A549 (cell line): ENCODE results near the gene PRKCSH. TPM values are rescaled to one million over a fixed set of nuclear protein-coding genes. Genes with fewer than 3 reads are reported as not detected.

Experiments
- ATAC-seq, 2 experiments: fragments of 200-7000 bp in 1 of 2; fragments of >200 bp in 1 of 2; cut with Nextera tagmentation in 1 of 2; cut with Tn5 transposase in 1 of 2; 3 replicates each; pipeline versions ENCODE4 v1.8.0 to v1.9.1; 2018 to 2020; ENCODE audit warnings: mild to moderate bottlenecking in 1 of 2, moderate library complexity in 1 of 2
- CTCF ChIA-PET: fragments of 300-600 bp; sonication (Branson Sonifier 250); formaldehyde crosslinking; extraction: SDS; loops from one replicate; lab custom pipeline; 2021; ENCODE audit warnings: antibody characterized with exemption, inconsistent platforms; lab: Yijun Ruan, JAX
- POLR2A ChIA-PET: fragments of 350-600 bp; formaldehyde crosslinking; extraction: SDS; loops from one replicate; lab custom pipeline; 2021; ENCODE audit warnings: antibody characterized with exemption, inconsistent platforms; lab: Yijun Ruan, JAX
- DNase-seq, 2 experiments: peaks; one replicate each; pipeline versions ENCODE4 v3.0.0 to v3.0.0-alpha.2; 2011 to 2016; ENCODE audit warnings: low read depth in 1 of 2, low spot score in 1 of 2
- FAIRE-seq: peaks from 2 replicates; lab custom pipeline; 2011; peaks lifted over from hg19 to GRCh38; lab: Jason Lieb, UNC
- H3K27ac ChIP-seq, 2 experiments: fragments of >200 bp; sonication (Bioruptor Twin); formaldehyde crosslinking; 3 replicates each; pipeline ENCODE4 v1.5.1; 2016 to 2017
- H3K4me1 ChIP-seq: fragments of >200 bp; sonication (Bioruptor Twin); formaldehyde crosslinking; 3 replicates; pipeline ENCODE4 v1.6.1; 2016
- H3K4me2 ChIP-seq: fragments of >200 bp; sonication (Bioruptor Twin); formaldehyde crosslinking; 3 replicates; pipeline ENCODE4 v1.6.1; 2016
- H3K4me3 ChIP-seq: fragments of >200 bp; sonication (Bioruptor Twin); formaldehyde crosslinking; 3 replicates; pipeline ENCODE4 v1.5.1; 2016
- H3K9me3 ChIP-seq: fragments of >200 bp; sonication (Bioruptor Twin); formaldehyde crosslinking; 3 replicates; pipeline ENCODE4 v1.6.1; 2016
- ATOH8 ChIP-seq: fragments of 250-450 bp; sonication (Bioruptor Pico); IDR thresholded peaks from 2 replicates; pipeline ENCODE4 v1.5.0; 2020; ENCODE audit warnings: low read depth, mild to moderate bottlenecking, moderate library complexity
- CBX2 ChIP-seq: fragments of 200-600 bp; sonication (generic); IDR thresholded peaks from 2 replicates; pipeline ENCODE4 v1.6.1; 2016; ENCODE audit warnings: low read depth, mild to moderate bottlenecking, borderline replicate concordance
- CBX8 ChIP-seq: fragments of 200-600 bp; sonication (generic); IDR thresholded peaks from 2 replicates; pipeline ENCODE4 v1.6.1; 2016
- CEBPB ChIP-seq, 2 experiments: fragments of >200 bp in 1 of 2; sonication (Bioruptor Twin) in 1 of 2; formaldehyde crosslinking in 1 of 2; IDR thresholded peaks; 2 replicates each; pipeline ENCODE4 v1.6.1; 2012 to 2016
- CHD4 ChIP-seq: fragments of 200-600 bp; sonication (generic); IDR thresholded peaks from 2 replicates; pipeline ENCODE4 v1.6.1; 2016; ENCODE audit warnings: antibody characterized with exemption, mild to moderate bottlenecking, borderline replicate concordance
- E2F6 ChIP-seq: IDR thresholded peaks from 2 replicates; pipeline ENCODE4 v1.6.1; 2012; ENCODE audit warnings: low read depth, borderline replicate concordance
- ELK1 ChIP-seq: fragments of 150-350 bp; IDR thresholded peaks from 2 replicates; pipeline ENCODE4 v1.6.1; 2014; ENCODE audit warnings: low read depth, mild to moderate bottlenecking, low read length
- ESRRA ChIP-seq: fragments of 150-350 bp; IDR thresholded peaks from 2 replicates; pipeline ENCODE4 v1.6.1; 2014; ENCODE audit warnings: mild to moderate bottlenecking, low read length, borderline replicate concordance
- FOSL2 ChIP-seq, 2 experiments: fragments of 450-650 bp in 1 of 2; fragments of >200 bp in 1 of 2; sonication (Bioruptor Twin) in 1 of 2; formaldehyde crosslinking; IDR thresholded peaks; 2 replicates each; pipeline versions ENCODE4 v1.5.0 to v1.6.1; 2016 to 2020; ENCODE audit warnings: mild to moderate bottlenecking in 1 of 2, moderate library complexity in 1 of 2
- GATA3 ChIP-seq: IDR thresholded peaks from 2 replicates; pipeline ENCODE4 v1.6.1; 2012; ENCODE audit warnings: borderline replicate concordance
- HDAC2 ChIP-seq: fragments of 200-600 bp; sonication (generic); IDR thresholded peaks from 2 replicates; pipeline ENCODE4 v1.6.1; 2016
- HOXA7 ChIP-seq: fragments of 250-450 bp; sonication (Bioruptor Pico); IDR thresholded peaks from 2 replicates; pipeline ENCODE4 v1.5.0; 2020; ENCODE audit warnings: mild to moderate bottlenecking, moderate library complexity
- HOXB13 ChIP-seq: fragments of 250-450 bp; sonication (Bioruptor Pico); IDR thresholded peaks from 2 replicates; pipeline ENCODE4 v1.5.0; 2020; ENCODE audit warnings: low read depth, mild to moderate bottlenecking, moderate library complexity
- JUN ChIP-seq, 2 experiments: fragments of >200 bp; sonication (Bioruptor Twin); formaldehyde crosslinking; IDR thresholded peaks; 2 replicates in 1 of 2; 3 replicates in 1 of 2; pipeline ENCODE4 v1.6.1; 2016 to 2017
- JUNB ChIP-seq: fragments of >200 bp; sonication (Bioruptor Twin); formaldehyde crosslinking; IDR thresholded peaks from 2 replicates; pipeline ENCODE4 v1.6.1; 2016
- KDM1A ChIP-seq: fragments of 200-600 bp; sonication (generic); IDR thresholded peaks from 2 replicates; pipeline ENCODE4 v1.6.1; 2016; ENCODE audit warnings: low read depth, mild to moderate bottlenecking
- KDM5A ChIP-seq: fragments of 200-600 bp; sonication (generic); IDR thresholded peaks from 2 replicates; pipeline ENCODE4 v1.6.1; 2016; ENCODE audit warnings: antibody characterized with exemption, mild to moderate bottlenecking
- MAFK ChIP-seq: fragments of 450-650 bp; IDR thresholded peaks from 2 replicates; pipeline ENCODE4 v1.6.1; 2014; ENCODE audit not compliant: partially characterized antibody
- MAZ ChIP-seq: fragments of 150-350 bp; IDR thresholded peaks from 2 replicates; pipeline ENCODE4 v1.6.1; 2014; ENCODE audit warnings: antibody characterized with exemption, low read depth, low read length, borderline replicate concordance
- NPAS2 ChIP-seq: fragments of 250-450 bp; sonication (Bioruptor Pico); IDR thresholded peaks from 2 replicates; pipeline ENCODE4 v1.8.0; 2022; ENCODE audit warnings: mild to moderate bottlenecking, moderate library complexity, borderline replicate concordance
- NR3C1 ChIP-seq: fragments of >200 bp; sonication (Bioruptor Twin); formaldehyde crosslinking; IDR thresholded peaks from 3 replicates; pipeline ENCODE4 v1.6.1; 2017
- PBX3 ChIP-seq: IDR thresholded peaks from 2 replicates; pipeline ENCODE4 v1.6.1; 2012
- POLR2A ChIP-seq: IDR thresholded peaks from 2 replicates; pipeline ENCODE4 v1.6.1; 2012; ENCODE audit warnings: mild to moderate bottlenecking, low read length
- RARB ChIP-seq: fragments of 250-450 bp; sonication (Bioruptor Pico); IDR thresholded peaks from 2 replicates; pipeline ENCODE4 v1.8.0; 2021; ENCODE audit warnings: mild to moderate bottlenecking, moderate library complexity
- RFX5 ChIP-seq: fragments of 450-650 bp; IDR thresholded peaks from 2 replicates; pipeline ENCODE4 v1.7.1; 2014; ENCODE audit warnings: antibody characterized with exemption, mild to moderate bottlenecking, moderate library complexity
- SMC3 ChIP-seq: fragments of >200 bp; sonication (Bioruptor Twin); formaldehyde crosslinking; IDR thresholded peaks from 3 replicates; pipeline ENCODE4 v1.6.1; 2018; ENCODE audit warnings: inconsistent platforms
- ZFP36 ChIP-seq: fragments of 450-650 bp; IDR thresholded peaks from 2 replicates; pipeline ENCODE4 v1.6.1; 2014; ENCODE audit warnings: borderline replicate concordance; ENCODE audit not compliant: partially characterized antibody
- ZNF302 ChIP-seq: fragments of 250-450 bp; sonication (Bioruptor Pico); IDR thresholded peaks from 2 replicates; pipeline ENCODE4 v1.9.0; 2021; ENCODE audit warnings: inconsistent platforms, mild to moderate bottlenecking, moderate library complexity
- WGBS: methylation state at CpG from one replicate; pipeline ENCODE4 v1.1.6; 2017; ENCODE audit errors: missing lambda C conversion rate; 5-methylcytosine and 5-hydroxymethylcytosine counted together
- polyA plus RNA-seq, 4 experiments: library from polyadenylated mRNA; depleted of rRNA in 3 of 4; stranded (reverse); fragments of >200 nt; fragmentation: RNase III in 1 of 4; extraction: RNeasy Plus Mini Kit Qiagen cat#74134 plus additional on column Dnase treatment in 1 of 4; gene quantifications; 2 replicates in 3 of 4; 3 replicates in 1 of 4; pipeline ENCODE4 v1.2.3, GENCODE V29; 2011 to 2017

PRKCSH gene
- polyA plus RNA-seq, 2 of the 4 experiments (the other 2 are of a cell fraction), result 75.0 to 215 TPM

- Histone ChIP-seq H3K4me2 (no peak overlapping the region), H3K4me3 (no peak overlapping the region), H3K27ac (no peak overlapping the region), H3K4me1 (no peaks in the 10 kb centered on the region), H3K9me3 (no peaks in the 10 kb centered on the region)
- no peak for FAIRE-seq
- ChIA-PET POLR2A (interaction anchor here (1.1 to 1.9 kb wide), 2 partner anchors 12 to 42 kb away, joined by 3 to 5 read pairs; partner anchors contain the start of genes ODAD3 and PRKCSH), CTCF (interaction anchor here (1.1 to 3.3 kb wide), 4 partner anchors 12 to 59 kb away, joined by 3 to 20 read pairs (median 6); partner anchors contain the start of genes ODAD3 and PRKCSH)
- no peak for ATAC-seq
- TF ChIP-seq HDAC2, result no peak
- WGBS, result 76% methylated on average over 24 of the region's 27 CpGs
- DNase-seq, result no peak
These were observed 12.2 kb upstream of the PRKCSH start for GRCh38 chr19:11423164-11423790.

- H3K27ac ChIP-seq, result no peak overlapping the region
- H3K4me3 ChIP-seq, result no peak overlapping the region
- no peak for FAIRE-seq
- H3K4me1 ChIP-seq, result no peaks in the 10 kb centered on the region
- no peak overlapping the region for H3K4me2 ChIP-seq
- POLR2A ChIA-PET, result interaction anchor here (1.1 kb wide), 1 partner anchor 11 kb away, joined by 3 read pairs; the partner anchor contains the start of genes ODAD3 and PRKCSH
- WGBS, result 48% methylated on average over 8 of the region's 22 CpGs
- CTCF ChIA-PET, result interaction anchor here (1.1 to 3.3 kb wide), 4 partner anchors 11 to 59 kb away, joined by 3 to 20 read pairs (median 6); partner anchors contain the start of genes ODAD3 and PRKCSH
- no peak for ATAC-seq
- DNase-seq, result no peak
- no peaks in the 10 kb centered on the region for H3K9me3 ChIP-seq
- TF ChIP-seq JUNB (no peak), CHD4 (no peak), CBX8 (no peak), CEBPB (IDR thresholded peaks at IDR 0.05) (no peak), HOXA7 (CRISPR knock-in tag) (no peak), MAFK (no peak), RARB (CRISPR knock-in tag) (no peak), NPAS2 (CRISPR knock-in tag) (no peak), ATOH8 (CRISPR knock-in tag) (no peak), KDM1A (no peak), NR3C1 (no peak), ESRRA (no peak), MAZ (no peak), CBX2 (no peak)
- TF ChIP-seq, all 56 proteins: peak for 0
These were observed 11.6 kb upstream of the PRKCSH start for GRCh38 chr19:11423791-11424181.

GRCh38 chr19:11425719-11426457, 9.5 kb upstream of the PRKCSH start:
- ATAC-seq (no peak), DNase-seq (no peak), FAIRE-seq (no peak)
- Histone ChIP-seq H3K9me3 (no peaks in the 10 kb centered on the region), H3K27ac (no peak overlapping the region), H3K4me3 (no peak overlapping the region), H3K4me1 (no peaks in the 10 kb centered on the region), H3K4me2 (no peak overlapping the region)
- ChIA-PET POLR2A (no interaction called here), CTCF (interaction anchor here (1.0 kb wide), 2 partner anchors 9 to 43 kb away, joined by 3 to 4 read pairs; partner anchors contain the start of genes ODAD3 and PRKCSH)
- 84% methylated on average over 24 of the region's 28 CpGs for WGBS
- no peak for TF ChIP-seq KDM1A
- TF ChIP-seq RFX5, result no peak
- TF ChIP-seq POLR2A, result no peak
- TF ChIP-seq FOSL2 (IDR thresholded peaks at IDR 0.05), result no peak
- TF ChIP-seq FOSL2 (CRISPR knock-in tag; IDR thresholded peaks at IDR 0.05), result no peak
- TF ChIP-seq HOXA7 (CRISPR knock-in tag), result no peak
- TF ChIP-seq ELK1, result no peak
- TF ChIP-seq ZNF302 (CRISPR knock-in tag), result no peak
- no peak for TF ChIP-seq CEBPB (IDR thresholded peaks at IDR 0.05)
- TF ChIP-seq RARB (CRISPR knock-in tag), result no peak
- no peak for TF ChIP-seq E2F6
- no peak for TF ChIP-seq ZFP36
- TF ChIP-seq HDAC2, result no peak
- TF ChIP-seq JUN (IDR thresholded peaks at IDR 0.05), result no peak
- TF ChIP-seq KDM5A, result no peak
- no peak for TF ChIP-seq SMC3
- TF ChIP-seq ATOH8 (CRISPR knock-in tag), result no peak
- TF ChIP-seq HOXB13, result no peak
- no peak for TF ChIP-seq PBX3
- TF ChIP-seq GATA3, result no peak
